GM19099 (cell line): ENCODE results near the gene C17orf58.

Source experiments
- POLR2A ChIP-seq: IDR thresholded peaks from 3 replicates; pipeline ENCODE4 v1.6.1; 2011; ENCODE audit warnings: low read depth; ENCODE audit not compliant: insufficient read length; ENCODE audit errors: extremely low read depth

The C17orf58 gene

DNA sequence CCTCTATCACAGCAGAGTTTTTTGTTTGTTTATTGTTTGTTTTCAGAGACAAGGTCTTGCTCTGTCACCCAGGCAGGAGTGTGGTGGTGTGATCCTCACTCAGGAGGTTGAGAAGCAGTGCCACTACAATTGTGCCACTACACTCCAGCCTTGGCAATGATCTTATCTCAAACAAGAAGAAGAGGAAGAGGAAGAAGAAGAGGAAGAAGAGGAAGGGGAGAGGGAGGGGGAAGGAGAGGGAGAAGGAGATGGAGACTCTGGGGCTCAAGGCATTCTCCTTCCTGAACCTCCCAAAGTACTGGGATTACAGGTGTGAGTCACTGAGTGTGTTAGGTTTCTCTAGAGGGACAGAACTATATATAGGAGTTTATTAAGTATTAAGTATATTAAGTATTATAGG is 17.1 kb upstream of the C17orf58 start:
- no peak for TF ChIP-seq POLR2A

DNA sequence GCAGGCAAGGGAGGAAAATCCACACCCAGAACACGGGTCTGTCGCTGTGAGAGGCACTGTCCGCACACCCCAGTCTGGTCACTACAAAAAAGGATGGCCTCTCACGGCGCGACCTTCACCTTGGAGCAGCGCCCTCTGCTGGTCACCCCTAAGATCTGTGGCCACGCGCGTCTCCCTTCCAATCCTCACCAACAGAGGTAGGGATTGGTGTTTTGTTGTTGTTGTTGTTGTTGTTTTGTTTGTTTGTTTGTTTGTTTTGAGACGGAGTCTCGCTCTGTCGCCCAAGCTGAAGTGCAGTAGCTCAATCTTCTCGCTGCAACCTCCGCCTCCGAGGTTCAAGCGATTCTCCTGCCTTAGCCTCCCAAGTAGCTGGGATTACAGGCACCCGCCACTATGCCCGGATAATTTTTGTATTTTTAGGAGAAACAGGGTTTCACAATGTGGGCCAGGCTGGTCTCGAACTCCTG is 15.0 kb upstream of the C17orf58 start:
- no peak for TF ChIP-seq POLR2A

DNA sequence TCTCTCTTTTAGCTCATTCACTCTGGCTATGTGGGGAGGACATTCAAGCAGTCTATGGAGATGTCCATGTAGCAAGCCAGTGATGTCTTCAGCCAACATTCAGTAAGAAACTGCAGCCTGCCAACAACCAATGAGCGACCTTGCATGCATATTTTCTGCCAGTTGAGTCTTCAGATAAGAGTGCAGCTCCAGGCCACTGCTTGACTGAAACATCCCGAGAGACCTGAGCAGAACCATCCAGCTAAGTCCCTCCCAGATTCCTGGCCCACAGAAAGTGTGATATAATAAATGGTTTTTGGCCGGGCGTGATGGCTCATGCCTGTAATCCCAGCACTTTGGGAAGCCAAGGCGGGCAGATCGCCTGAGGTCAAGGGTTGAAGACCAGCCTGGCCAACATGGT is 10.5 kb upstream of the C17orf58 start:
- TF ChIP-seq POLR2A: no peak

DNA sequence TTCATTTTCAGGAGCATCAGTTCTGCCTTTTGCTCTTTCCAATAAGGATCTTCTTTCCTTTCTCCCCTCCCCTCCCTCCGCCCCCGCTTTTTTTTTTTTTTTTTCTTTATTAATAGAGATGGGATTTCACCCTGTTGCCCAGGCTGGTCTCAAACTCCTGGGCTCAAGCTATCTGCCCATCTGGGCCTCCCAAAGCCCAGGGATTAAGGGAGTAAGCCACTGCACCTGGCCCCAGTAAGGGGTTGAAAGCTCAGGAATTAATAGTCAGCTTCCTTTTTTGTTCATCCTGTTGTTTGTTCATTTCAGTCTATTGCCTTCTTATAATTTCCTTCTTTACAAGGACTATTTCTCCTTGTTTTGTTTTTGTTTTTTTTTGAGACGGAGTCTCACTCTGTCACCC is 7.9 kb upstream of the C17orf58 start:
- TF ChIP-seq POLR2A: no peak

DNA sequence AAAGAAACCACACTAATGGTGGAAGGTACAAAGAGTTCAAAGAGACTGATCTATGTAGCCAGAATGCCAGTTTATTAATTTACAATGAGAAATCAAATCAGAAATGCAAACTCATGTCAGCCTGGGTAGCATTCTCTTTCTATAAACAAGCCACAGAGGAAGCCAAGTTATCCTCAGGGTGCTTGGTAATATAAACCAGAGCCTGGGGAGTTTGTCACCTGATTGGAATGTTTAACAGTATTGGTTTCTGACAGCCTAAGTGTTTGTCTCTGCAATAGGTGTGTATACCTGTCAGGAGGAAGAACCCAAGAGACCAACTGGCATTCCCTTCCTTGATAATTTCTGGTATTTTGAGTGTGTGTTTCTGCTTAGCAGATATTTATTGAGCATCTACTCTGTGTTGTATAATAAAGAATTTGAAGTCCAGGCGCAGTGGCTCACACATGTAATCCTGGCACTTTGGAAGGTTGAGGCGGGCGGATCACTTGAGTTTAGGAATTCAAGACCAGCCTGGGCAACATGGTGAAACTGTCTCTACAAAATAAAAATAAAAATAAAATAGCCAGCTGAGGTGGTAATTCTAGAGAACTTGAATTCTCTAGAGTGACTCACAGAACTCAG is 3.1 kb upstream of the C17orf58 start:
- TF ChIP-seq POLR2A: no peak

DNA sequence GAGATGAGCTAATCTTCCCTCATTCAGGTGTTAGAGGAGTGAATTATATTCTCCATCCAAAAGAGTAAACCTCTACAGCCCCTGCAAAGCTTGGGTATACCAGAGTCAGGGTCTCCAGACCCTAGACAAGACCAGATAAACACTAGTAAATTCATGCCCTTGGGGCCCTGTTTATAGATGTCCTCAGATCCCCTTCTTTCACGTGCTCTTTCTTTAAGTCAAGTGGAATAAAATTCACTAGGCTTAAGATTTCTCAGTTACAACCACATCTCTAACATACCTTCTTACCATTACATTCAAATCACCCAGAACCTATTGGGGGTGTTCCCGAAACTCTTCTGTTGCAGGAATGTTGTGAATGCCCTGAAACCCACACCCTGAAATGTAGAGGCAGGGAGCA is 2.2 kb upstream of the C17orf58 start:
- TF ChIP-seq POLR2A: no peak

DNA sequence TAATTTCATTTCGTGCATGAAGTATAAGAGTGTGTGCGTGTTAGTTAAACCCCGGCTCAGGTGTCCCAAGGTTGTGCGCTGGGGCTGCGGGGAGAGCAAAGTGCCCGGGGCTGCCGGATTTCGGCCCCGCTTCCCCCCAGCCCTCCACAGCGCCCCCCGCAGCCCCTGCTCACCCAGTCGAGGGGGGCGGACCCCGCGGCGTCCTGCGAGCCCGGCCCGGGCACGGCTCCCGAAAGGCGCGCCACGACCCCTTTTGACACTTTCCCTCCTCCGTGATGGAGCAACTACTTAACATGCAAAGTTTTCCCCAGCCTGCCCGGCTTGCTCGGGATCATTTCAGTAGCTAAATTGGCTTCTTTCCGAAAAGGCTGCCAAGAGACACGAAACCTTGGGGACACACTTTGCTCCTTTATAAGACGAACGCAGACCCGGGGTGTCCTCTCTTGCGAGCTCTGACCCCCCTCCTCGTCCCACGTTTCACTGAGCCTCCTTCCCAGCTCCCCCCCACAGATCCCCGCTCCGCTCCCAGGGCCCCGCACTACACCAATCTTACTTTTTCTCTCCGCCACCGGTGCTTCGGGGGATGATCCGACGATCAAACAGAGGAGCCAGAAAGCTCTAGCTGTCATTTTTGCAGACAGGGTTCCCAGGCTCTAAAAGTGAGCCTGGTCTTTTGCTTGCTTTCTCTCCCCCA is 552 bp downstream of the C17orf58 start:
- no peak for TF ChIP-seq POLR2A

DNA sequence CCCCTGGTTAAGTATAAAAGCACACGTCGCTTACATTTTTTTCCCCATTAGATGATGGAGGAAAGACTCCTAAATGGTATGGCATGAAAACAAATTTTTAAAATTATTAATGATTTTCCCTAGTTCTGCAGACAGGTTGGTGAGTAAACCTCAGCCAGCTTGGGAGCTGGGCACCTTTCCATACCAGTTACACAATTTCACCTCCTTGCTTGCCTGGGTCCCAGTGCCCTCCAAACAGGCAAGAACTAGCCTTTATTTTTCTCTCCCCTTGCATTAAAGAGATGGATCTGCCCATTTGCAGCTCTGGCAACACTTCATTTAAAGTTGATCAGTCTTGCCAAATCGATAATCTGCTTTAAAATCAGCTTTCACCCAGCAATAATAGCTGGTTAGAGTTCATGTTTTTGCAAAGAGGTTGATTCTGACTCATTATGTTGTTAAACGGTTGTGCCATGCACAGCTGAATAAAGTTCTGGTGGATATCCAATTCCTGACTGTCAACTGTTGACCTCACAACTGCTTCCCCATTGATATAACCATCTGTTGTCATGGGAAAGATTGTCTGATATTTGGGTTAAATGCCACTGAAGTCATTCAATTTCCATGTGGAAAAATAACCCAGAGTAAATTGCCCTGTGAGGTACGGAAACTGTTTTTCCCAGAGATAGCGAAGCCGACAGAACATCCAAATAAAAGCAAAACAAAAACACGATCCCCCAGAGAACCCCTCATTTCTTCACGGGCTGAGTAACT is 1.3 kb downstream of the C17orf58 start:
- TF ChIP-seq POLR2A: no peak

DNA sequence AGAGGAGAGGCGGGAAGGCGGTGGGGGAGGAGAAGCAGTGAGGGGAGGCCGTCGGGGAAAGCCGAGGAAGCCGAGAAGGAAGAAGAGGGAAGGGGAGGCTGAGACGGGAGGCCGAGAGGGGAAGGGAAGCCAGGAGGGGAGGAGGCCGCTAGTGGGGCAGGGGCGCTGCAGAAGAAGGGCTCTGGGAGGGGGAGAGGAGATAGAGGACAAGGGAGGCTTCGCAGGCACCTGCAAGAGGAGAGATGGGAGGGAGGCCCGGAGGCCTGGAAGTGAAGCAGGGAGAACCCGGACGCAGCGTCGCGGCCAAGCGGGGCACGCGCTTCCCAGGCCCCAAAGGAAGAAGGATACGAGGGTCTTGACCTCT is 2.3 kb downstream of the C17orf58 start:
- no peak for TF ChIP-seq POLR2A

DNA sequence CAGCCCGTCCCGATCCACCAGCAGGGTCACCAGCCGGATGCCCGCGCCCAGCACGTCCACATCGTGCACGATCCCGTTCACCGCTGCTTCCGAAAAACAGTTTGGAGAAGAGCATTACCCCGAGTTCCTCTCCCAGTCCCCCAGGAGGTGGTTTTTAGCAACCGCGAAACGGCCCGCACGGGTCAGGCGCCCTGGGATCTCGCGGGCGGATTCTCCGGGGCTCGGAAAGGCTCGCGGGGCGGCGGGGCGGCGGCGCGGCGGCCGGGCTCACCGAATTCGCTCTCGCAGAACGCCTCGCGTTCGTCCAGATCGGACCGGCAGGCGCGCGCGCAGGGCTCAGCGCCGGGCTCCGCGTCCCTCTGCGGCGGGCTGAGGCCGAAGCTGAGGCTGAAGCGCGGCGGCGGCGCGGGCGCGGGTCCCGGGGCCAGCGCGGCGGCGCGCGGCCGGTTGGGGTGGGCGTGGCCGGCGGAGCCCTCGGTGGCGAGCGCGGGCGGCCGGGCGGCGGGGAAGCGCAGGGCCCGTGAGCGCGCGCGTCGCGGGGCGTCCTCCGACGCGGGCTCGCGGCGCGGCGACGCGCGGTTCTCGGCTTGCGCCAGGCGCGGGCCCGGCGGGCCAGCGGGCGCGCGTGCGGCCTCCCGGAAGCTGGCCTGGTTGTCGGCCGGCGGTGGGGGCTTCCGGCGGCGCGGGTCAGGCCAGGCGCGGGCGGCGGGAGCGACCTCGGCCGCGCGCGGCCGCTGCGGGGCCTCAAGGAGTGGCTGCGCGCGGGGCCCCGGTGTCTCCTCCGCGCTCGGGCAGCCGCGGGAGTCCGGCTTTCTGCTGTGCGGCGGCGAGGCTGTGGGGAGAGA is 2.9 kb downstream of the C17orf58 start:
- TF ChIP-seq POLR2A: peak; percentile 65

DNA sequence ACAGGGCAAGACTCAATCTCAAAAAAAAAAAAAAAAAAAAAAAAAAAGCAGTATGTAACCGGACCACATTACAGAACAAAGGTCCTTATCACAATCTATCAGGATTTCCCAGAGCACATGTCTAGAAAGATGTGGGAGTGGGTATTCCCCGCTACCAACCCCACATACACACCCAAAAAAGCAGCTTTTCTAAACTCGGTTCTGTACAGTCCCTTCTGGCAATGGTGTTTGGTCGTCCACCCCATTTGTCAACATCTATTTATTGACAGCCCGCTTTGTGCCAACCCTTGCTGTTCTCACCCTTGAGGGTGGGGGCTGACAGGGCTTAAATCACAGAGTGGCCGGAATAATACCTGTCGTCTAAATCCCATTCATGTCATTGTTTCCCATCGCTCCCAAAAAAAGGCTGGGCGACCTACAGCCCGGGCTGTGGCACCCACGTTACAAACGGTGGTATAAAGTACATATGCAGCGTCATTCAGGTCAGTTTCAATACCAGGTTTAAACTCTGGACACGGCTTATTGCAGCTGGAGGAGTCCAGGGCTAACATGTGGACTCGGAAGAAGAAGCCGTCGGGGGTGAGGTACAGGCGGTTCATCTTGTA is 3.6 kb downstream of the C17orf58 start:
- no peak for TF ChIP-seq POLR2A

DNA sequence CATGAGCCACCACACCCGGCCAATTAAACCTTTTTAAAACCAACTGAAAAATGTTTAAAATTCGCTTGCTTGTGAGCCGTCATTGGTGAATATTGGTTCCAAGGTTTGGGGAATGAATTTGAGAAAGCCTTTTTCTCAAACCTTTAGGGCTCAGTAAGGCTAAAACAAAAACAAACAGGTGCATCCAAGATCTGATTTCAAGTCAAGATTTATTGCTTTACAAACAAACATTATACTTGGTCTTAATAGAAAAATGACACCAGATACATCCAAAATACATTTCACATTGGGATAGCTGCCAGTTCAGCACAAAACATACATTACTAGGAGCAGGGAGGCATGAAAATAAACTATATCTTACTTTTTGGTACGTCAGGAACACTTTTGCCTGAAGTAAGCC is 5.4 kb downstream of the C17orf58 start:
- no peak for TF ChIP-seq POLR2A

DNA sequence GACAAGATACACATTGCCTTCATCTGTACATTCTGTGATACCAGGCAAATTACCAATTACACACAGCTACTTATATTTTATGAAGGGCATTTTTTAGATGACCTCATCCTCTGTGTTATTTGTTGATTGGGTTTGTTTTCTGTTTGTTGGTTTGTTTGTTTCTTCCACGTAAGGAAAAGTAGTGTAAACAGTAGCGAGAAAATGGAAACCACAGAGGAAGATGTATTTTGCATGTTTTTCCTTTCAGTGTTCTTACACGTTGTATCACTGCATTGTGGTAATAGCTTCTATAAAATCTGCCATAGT is 12.9 kb downstream of the C17orf58 start:
- TF ChIP-seq POLR2A: no peak

DNA sequence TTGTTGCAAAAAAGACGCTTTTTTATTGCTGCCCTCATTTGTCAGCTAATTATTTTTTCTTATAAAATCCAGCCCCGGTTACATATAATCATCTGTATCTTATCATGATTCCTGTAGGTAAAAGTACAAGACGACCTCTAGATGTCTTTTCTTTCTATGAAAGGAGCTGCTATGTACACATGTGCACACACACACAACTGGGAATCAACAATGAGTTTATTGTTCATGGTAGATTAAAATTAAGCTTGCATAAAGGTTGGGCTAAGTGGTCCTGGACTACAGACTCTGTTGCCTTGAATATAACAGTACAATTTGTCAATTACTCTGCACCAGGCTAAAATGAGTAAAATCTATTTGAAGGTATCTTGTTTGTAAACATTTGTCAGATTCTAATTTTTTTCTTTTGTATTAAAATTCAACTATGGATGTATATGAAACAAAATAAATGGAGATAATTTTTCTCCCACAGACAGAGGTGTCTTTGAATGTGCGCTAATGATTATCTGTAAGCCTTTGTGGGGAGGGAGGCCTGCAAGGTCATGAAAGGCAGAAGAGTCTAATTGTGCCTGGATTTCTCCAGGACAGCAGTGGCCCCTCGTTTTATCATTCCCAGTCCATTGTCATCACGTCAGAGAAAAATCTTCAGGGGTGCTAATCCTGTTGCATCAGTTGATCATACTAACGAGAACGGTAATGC is 13.4 kb downstream of the C17orf58 start:
- no peak for TF ChIP-seq POLR2A
